Panc1 (cell line): ENCODE results near the gene HNRNPLL. TPM values are rescaled to one million over a fixed set of nuclear protein-coding genes. Genes with fewer than 3 reads are reported as not detected.

Experiments used
- ATAC-seq: fragments of 200-7000 bp; cut with Tn5 transposase; 2 replicates; pipeline ENCODE4 v1.9.1; 2020; ENCODE audit warnings: mild to moderate bottlenecking, moderate library complexity
- BruUV-seq: library from RNA; stranded (reverse); fragments of 400-500 nt; replicated peaks from 2 replicates; lab custom pipeline; 2021; lab: Mats Ljungman, UMichigan
- CTCF ChIA-PET: fragments of 300-600 bp; sonication (Branson Sonifier 250); formaldehyde crosslinking; loops from one replicate; lab custom pipeline; 2022; ENCODE audit warnings: antibody characterized with exemption; lab: Charles Lee
- POLR2A ChIA-PET: fragments of 300-600 bp; sonication (Branson Sonifier 250); formaldehyde crosslinking; loops from one replicate; lab custom pipeline; 2022; ENCODE audit warnings: antibody characterized with exemption; lab: Charles Lee
- DNase-seq: peaks from one replicate; pipeline ENCODE4 v3.0.0-alpha.2; 2010; ENCODE audit warnings: low read depth, low spot score
- H3K27ac ChIP-seq: 2 replicates; pipeline ENCODE4 v1.5.1; 2011; ENCODE audit warnings: mild to moderate bottlenecking, low read length, inconsistent platforms
- H3K27me3 ChIP-seq: fragments of 200-500 bp; sonication (Bioruptor generic); 2 replicates; pipeline ENCODE4 v1.6.0; 2014; ENCODE audit warnings: low read length, inconsistent platforms; ENCODE audit not compliant: control insufficient read depth, insufficient read depth
- H3K36me3 ChIP-seq: fragments of 200-500 bp; sonication (Bioruptor generic); 2 replicates; pipeline ENCODE4 v1.5.1; 2014; ENCODE audit warnings: inconsistent platforms, mild to moderate bottlenecking, low read length, moderate library complexity; ENCODE audit not compliant: control insufficient read depth, insufficient read depth
- H3K4me1 ChIP-seq: 2 replicates; pipeline ENCODE4 v1.5.1; 2011; ENCODE audit warnings: inconsistent platforms, mild to moderate bottlenecking, low read length, moderate library complexity; ENCODE audit not compliant: control insufficient read depth, insufficient read depth
- H3K4me3 ChIP-seq, 2 experiments: 2 replicates each; pipeline ENCODE4 v1.5.1; 2011 to 2012; ENCODE audit warnings: low read depth in 2 of 2, low read length in 2 of 2, mild to moderate bottlenecking in 2 of 2, inconsistent platforms in 1 of 2, moderate library complexity in 1 of 2
- H3K9me3 ChIP-seq: fragments of 200-500 bp; sonication (Bioruptor generic); 2 replicates; pipeline ENCODE4 v1.5.1; 2014; ENCODE audit warnings: low read depth, mild to moderate bottlenecking, inconsistent platforms, low read length, moderate library complexity; ENCODE audit not compliant: control insufficient read depth, insufficient read depth
- POLR2AphosphoS5 ChIP-seq: IDR thresholded peaks from 2 replicates; pipeline ENCODE4 v1.6.1; 2012; ENCODE audit warnings: mild to moderate bottlenecking, low read depth, low read length, moderate library complexity
- SIN3A ChIP-seq: IDR thresholded peaks from 2 replicates; pipeline ENCODE4 v1.6.1; 2012; ENCODE audit warnings: low read depth, mild to moderate bottlenecking, low read length, moderate library complexity, borderline replicate concordance; ENCODE audit not compliant: insufficient read depth
- TCF7L2 ChIP-seq: IDR thresholded peaks from 2 replicates; pipeline ENCODE4 v1.6.1; 2011; ENCODE audit warnings: mild to moderate bottlenecking, low read depth, low read length, inconsistent platforms
- in situ Hi-C: cut with HindIII; loops from 2 replicates; pipeline ENCODE4 v1.10.0; 2016; ENCODE audit warnings: low sequenced_read_pairs, low pct_unique_long_range_greater_than_20kb
- intact Hi-C: fragments of 100-400 bp; cut with micrococcal nuclease; formaldehyde crosslinking; loops from one replicate; pipeline ENCODE4 v1.10.0; 2022; ENCODE audit not compliant: unreplicated experiment
- total RNA-seq: library from RNA; stranded (reverse); gene quantifications from one replicate; pipeline ENCODE4 v1.2.1, GENCODE V29; 2021; ENCODE audit not compliant: unreplicated experiment
- TF ChIP-seq, protein P1 (sequence below): fragments of 450-650 bp; IDR thresholded peaks from 2 replicates; pipeline ENCODE4 v1.5.1; 2017; ENCODE audit warnings: mild to moderate bottlenecking
- TF ChIP-seq, protein P2 (sequence below), 2 experiments: IDR thresholded peaks; 2 replicates each; pipeline ENCODE4 v1.6.1; 2011 to 2012; ENCODE audit warnings: low read depth in 2 of 2, control low read depth in 1 of 2, low read length in 1 of 2, mild to moderate bottlenecking in 1 of 2, moderate library complexity in 1 of 2; ENCODE audit not compliant: insufficient read depth in 1 of 2

The HNRNPLL gene
- total RNA-seq, 1 experiment from 2014 or later = 69.8 TPM

DNA sequence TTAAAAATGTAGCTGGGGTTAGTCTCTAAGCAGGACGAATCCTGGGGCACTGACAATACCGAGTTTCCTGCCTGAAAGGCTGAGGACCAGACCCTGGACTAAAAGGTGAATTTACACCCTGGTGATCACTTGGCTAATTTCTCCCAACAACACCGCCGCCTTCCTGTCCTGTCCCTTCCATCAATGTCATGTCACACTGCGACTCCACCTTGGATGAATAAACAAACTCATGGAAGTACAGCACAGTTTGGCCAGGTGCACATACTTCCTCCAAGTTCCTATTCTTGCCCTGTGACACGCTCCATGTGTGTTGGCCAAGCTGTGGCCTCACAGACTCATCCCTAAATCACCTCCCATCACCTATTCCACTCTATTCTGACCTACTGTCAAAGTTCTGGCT is 47.3 kb upstream of the HNRNPLL start:
- 0 out of 2 replicates have a peak, but pooled peaks have one; percentile 17 for ATAC-seq
- intact Hi-C loops = no loop called here
- H3K36me3 ChIP-seq = no peaks in the 10 kb centered on the region
- no peaks in the 10 kb centered on the region for H3K9me3 ChIP-seq
- TF ChIP-seq POLR2AphosphoS5 = no peak
- no peak for TF ChIP-seq SIN3A
- no peak for TF ChIP-seq TCF7L2
- TF ChIP-seq, protein P1, sequence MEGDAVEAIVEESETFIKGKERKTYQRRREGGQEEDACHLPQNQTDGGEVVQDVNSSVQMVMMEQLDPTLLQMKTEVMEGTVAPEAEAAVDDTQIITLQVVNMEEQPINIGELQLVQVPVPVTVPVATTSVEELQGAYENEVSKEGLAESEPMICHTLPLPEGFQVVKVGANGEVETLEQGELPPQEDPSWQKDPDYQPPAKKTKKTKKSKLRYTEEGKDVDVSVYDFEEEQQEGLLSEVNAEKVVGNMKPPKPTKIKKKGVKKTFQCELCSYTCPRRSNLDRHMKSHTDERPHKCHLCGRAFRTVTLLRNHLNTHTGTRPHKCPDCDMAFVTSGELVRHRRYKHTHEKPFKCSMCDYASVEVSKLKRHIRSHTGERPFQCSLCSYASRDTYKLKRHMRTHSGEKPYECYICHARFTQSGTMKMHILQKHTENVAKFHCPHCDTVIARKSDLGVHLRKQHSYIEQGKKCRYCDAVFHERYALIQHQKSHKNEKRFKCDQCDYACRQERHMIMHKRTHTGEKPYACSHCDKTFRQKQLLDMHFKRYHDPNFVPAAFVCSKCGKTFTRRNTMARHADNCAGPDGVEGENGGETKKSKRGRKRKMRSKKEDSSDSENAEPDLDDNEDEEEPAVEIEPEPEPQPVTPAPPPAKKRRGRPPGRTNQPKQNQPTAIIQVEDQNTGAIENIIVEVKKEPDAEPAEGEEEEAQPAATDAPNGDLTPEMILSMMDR = no peak
- TF ChIP-seq, protein P2, sequence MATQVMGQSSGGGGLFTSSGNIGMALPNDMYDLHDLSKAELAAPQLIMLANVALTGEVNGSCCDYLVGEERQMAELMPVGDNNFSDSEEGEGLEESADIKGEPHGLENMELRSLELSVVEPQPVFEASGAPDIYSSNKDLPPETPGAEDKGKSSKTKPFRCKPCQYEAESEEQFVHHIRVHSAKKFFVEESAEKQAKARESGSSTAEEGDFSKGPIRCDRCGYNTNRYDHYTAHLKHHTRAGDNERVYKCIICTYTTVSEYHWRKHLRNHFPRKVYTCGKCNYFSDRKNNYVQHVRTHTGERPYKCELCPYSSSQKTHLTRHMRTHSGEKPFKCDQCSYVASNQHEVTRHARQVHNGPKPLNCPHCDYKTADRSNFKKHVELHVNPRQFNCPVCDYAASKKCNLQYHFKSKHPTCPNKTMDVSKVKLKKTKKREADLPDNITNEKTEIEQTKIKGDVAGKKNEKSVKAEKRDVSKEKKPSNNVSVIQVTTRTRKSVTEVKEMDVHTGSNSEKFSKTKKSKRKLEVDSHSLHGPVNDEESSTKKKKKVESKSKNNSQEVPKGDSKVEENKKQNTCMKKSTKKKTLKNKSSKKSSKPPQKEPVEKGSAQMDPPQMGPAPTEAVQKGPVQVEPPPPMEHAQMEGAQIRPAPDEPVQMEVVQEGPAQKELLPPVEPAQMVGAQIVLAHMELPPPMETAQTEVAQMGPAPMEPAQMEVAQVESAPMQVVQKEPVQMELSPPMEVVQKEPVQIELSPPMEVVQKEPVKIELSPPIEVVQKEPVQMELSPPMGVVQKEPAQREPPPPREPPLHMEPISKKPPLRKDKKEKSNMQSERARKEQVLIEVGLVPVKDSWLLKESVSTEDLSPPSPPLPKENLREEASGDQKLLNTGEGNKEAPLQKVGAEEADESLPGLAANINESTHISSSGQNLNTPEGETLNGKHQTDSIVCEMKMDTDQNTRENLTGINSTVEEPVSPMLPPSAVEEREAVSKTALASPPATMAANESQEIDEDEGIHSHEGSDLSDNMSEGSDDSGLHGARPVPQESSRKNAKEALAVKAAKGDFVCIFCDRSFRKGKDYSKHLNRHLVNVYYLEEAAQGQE (IDR thresholded peaks at IDR 0.05; ENCODE audit: insufficient read depth in 1 of 2, low read depth in 2 of 2, low read length in 1 of 2) = no peak
- BruUV-seq = no TSS peak
- no peak for DNase-seq
- H3K4me1 ChIP-seq = peaks cover 20% of the 10 kb centered on the region; the same call in 1 of the 2 replicates
- in situ Hi-C loops = no loop called here
- CTCF ChIA-PET = no interaction called here
- H3K27me3 ChIP-seq = no peaks in the 10 kb centered on the region
- POLR2A ChIA-PET = no interaction called here
- no peak overlapping the region for H3K4me3 ChIP-seq
- H3K27ac ChIP-seq = peak overlapping the region; percentile 55; the same call in 1 of the 2 replicates

DNA sequence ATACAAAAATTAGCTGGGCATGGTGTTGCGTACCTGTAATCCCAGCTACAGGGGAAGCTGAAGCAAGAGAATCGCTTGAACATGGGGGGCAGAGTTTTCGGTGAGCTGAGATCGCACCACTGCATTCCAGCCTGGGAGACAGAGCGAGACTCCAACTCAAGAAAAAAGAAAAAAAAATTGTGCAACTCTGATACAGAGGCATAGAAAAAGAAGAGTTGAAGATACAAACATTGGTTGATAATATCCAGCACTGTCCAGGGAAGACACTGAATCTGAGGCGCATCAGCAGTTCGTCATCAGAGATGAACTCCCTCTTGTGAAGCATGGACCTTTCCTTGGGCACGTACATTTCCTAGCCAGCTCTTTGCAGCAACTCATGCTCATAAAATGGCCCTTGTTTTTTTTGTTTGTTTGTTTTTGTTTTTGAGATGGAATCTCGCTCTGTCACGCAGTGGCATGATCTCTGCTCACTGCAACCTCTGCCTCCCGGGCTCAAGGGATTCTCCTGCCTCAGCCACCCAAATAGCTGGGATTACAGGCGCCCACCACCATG is 46.5 kb upstream of the HNRNPLL start:
- POLR2A ChIA-PET = no interaction called here
- DNase-seq = no peak
- H3K9me3 ChIP-seq = no peaks in the 10 kb centered on the region
- H3K4me1 ChIP-seq = peaks cover 20% of the 10 kb centered on the region; the same call in 1 of the 2 replicates
- in situ Hi-C loops = no loop called here
- H3K27ac ChIP-seq = peak overlapping the region; percentile 44
- CTCF ChIA-PET = no interaction called here
- no peak overlapping the region for H3K4me3 ChIP-seq
- H3K27me3 ChIP-seq = no peaks in the 10 kb centered on the region
- BruUV-seq = no TSS peak
- peak; percentile 62 for ATAC-seq
- H3K36me3 ChIP-seq = no peaks in the 10 kb centered on the region
- intact Hi-C loops = no loop called here
- TF ChIP-seq, protein P2 (IDR thresholded peaks at IDR 0.05; ENCODE audit: insufficient read depth in 1 of 2, low read depth in 2 of 2, low read length in 1 of 2) = no peak
- TF ChIP-seq POLR2AphosphoS5 (no peak), TCF7L2 (no peak), SIN3A (no peak)
- TF ChIP-seq, protein P1 = no peak
